Forelimb muscle (tissue), 1 donor: ENCODE measurements around the gene RTN4RL2. TPM values are rescaled to one million over a fixed set of nuclear protein-coding genes. Genes with fewer than 3 reads are reported as not detected.

Experiments
- polyA plus RNA-seq: library from polyadenylated mRNA; unstranded; fragments of 120-200 nt; gene quantifications from one replicate; pipeline ENCODE4 v1.2.1, GENCODE V29; 2013; ENCODE audit not compliant: insufficient read length

Gene RTN4RL2
- polyA plus RNA-seq, 1 donor: 37.2 TPM

Other genes with a start within 250 kb of the RTN4RL2 start
- 86.9 TPM for gene APLNR, start 223.3 kb upstream of the RTN4RL2 start, polyA plus RNA-seq
- 121 TPM for gene TNKS1BP1, start 135.6 kb upstream of the RTN4RL2 start, polyA plus RNA-seq
- 91.5 TPM for gene SSRP1, start 124.6 kb upstream of the RTN4RL2 start, polyA plus RNA-seq
- gene P2RX3, start 122.2 kb upstream of the RTN4RL2 start, polyA plus RNA-seq: 5.4 TPM
- 0.85 TPM for gene PRG3, start 79.4 kb upstream of the RTN4RL2 start, polyA plus RNA-seq
- 1.6 TPM for gene PRG2, start 69.9 kb upstream of the RTN4RL2 start, polyA plus RNA-seq
- gene SLC43A3, start 33.4 kb upstream of the RTN4RL2 start, polyA plus RNA-seq: 21.8 TPM
- 14.1 TPM for gene SLC43A1, start 55.2 kb downstream of the RTN4RL2 start, polyA plus RNA-seq
- 40.7 TPM for gene TIMM10, start 70.2 kb downstream of the RTN4RL2 start, polyA plus RNA-seq
- 246 TPM for gene SMTNL1, start 77.1 kb downstream of the RTN4RL2 start, polyA plus RNA-seq
- gene UBE2L6, start 107.1 kb downstream of the RTN4RL2 start, polyA plus RNA-seq: 24.6 TPM
- 88.8 TPM for gene SERPING1, start 137.2 kb downstream of the RTN4RL2 start, polyA plus RNA-seq
- 2.1 TPM for gene YPEL4, start 189.4 kb downstream of the RTN4RL2 start, polyA plus RNA-seq
- gene CLP1, start 197.2 kb downstream of the RTN4RL2 start, polyA plus RNA-seq: 8.5 TPM
- 31.0 TPM for gene ZDHHC5, start 207.6 kb downstream of the RTN4RL2 start, polyA plus RNA-seq